Glutamatergic neuron (in vitro differentiated cells): ENCODE measurements around the gene HHIP. TPM values are rescaled to one million over a fixed set of nuclear protein-coding genes. Genes with fewer than 3 reads are reported as not detected.

ENCODE experiments used
- DNase-seq: peaks from one replicate; pipeline ENCODE4 v3.0.0; 2022
- H3K27ac Mint-ChIP-seq: one replicate; pipeline ENCODE4 v1.8.0; 2020; ENCODE audit warnings: mild to moderate bottlenecking, mixed read lengths, inconsistent platforms; ENCODE audit not compliant: unreplicated experiment
- H3K27me3 Mint-ChIP-seq: one replicate; pipeline ENCODE4 v1.8.0; 2020; ENCODE audit warnings: mild to moderate bottlenecking, moderate library complexity, mixed read lengths, inconsistent platforms; ENCODE audit not compliant: unreplicated experiment
- H3K36me3 Mint-ChIP-seq: one replicate; pipeline ENCODE4 v1.8.0; 2020; ENCODE audit warnings: mild to moderate bottlenecking, mixed read lengths, inconsistent platforms; ENCODE audit not compliant: unreplicated experiment
- H3K4me1 Mint-ChIP-seq: one replicate; pipeline ENCODE4 v1.8.0; 2020; ENCODE audit warnings: mild to moderate bottlenecking, low read depth, mixed read lengths, inconsistent platforms; ENCODE audit not compliant: unreplicated experiment
- H3K4me3 Mint-ChIP-seq: one replicate; pipeline ENCODE4 v1.8.0; 2020; ENCODE audit warnings: mild to moderate bottlenecking, mixed read lengths, inconsistent platforms; ENCODE audit not compliant: unreplicated experiment
- H3K9me3 Mint-ChIP-seq: one replicate; pipeline ENCODE4 v1.8.0; 2020; ENCODE audit warnings: mild to moderate bottlenecking, moderate library complexity, mixed read lengths, inconsistent platforms; ENCODE audit not compliant: unreplicated experiment
- CTCF ChIP-seq: fragments of 200-600 bp; sonication (generic); IDR thresholded peaks from one replicate; pipeline ENCODE4 v1.5.0; 2021; ENCODE audit not compliant: partially characterized antibody, unreplicated experiment
- total RNA-seq: library from RNA; stranded (reverse); fragmentation: NEBNext Ultra II Directional; extraction: Animal tissue kit (Norgen Biotek cat#: 25700); gene quantifications from one replicate; pipeline ENCODE4 v1.2.1, GENCODE V29; 2021; ENCODE audit not compliant: unreplicated experiment

HHIP gene
- total RNA-seq, 1 donor from 2014 or later = 9.7 TPM

- Mint-ChIP-seq H3K27ac (no peak overlapping the region), H3K27me3 (no peaks in the 10 kb centered on the region), H3K4me1 (peaks cover 3% of the 10 kb centered on the region), H3K36me3 (no peaks in the 10 kb centered on the region), H3K4me3 (no peak overlapping the region), H3K9me3 (no peaks in the 10 kb centered on the region)
- no peak for DNase-seq
- TF ChIP-seq CTCF = no peak
Observed at GRCh38 chr4:144710526-144710912, 64.6 kb downstream of the HHIP start.

- Mint-ChIP-seq H3K4me3 (no peak overlapping the region), H3K9me3 (no peaks in the 10 kb centered on the region), H3K27ac (no peak overlapping the region), H3K27me3 (no peaks in the 10 kb centered on the region), H3K4me1 (peaks cover 3% of the 10 kb centered on the region), H3K36me3 (no peaks in the 10 kb centered on the region)
- TF ChIP-seq CTCF = no peak
- DNase-seq = no peak
Observed at GRCh38 chr4:144711700-144712456, 65.9 kb downstream of the HHIP start.

- H3K4me1 Mint-ChIP-seq = peaks cover 3% of the 10 kb centered on the region
- H3K4me3 Mint-ChIP-seq = no peak overlapping the region
- H3K27me3 Mint-ChIP-seq = no peaks in the 10 kb centered on the region
- H3K36me3 Mint-ChIP-seq = no peaks in the 10 kb centered on the region
- DNase-seq = no peak
- no peak overlapping the region for H3K27ac Mint-ChIP-seq
- TF ChIP-seq CTCF = no peak
- no peaks in the 10 kb centered on the region for H3K9me3 Mint-ChIP-seq
Observed at GRCh38 chr4:144712775-144713174, 66.8 kb downstream of the HHIP start.

GRCh38 chr4:144714166-144714565 lies 68.2 kb downstream of the HHIP start:
- no peaks in the 10 kb centered on the region for H3K27me3 Mint-ChIP-seq
- no peaks in the 10 kb centered on the region for H3K9me3 Mint-ChIP-seq
- no peak overlapping the region for H3K27ac Mint-ChIP-seq
- H3K4me3 Mint-ChIP-seq = no peak overlapping the region
- no peak for TF ChIP-seq CTCF
- peaks cover 3% of the 10 kb centered on the region for H3K4me1 Mint-ChIP-seq
- no peak for DNase-seq
- no peaks in the 10 kb centered on the region for H3K36me3 Mint-ChIP-seq

GRCh38 chr4:144715230-144715629 lies 69.3 kb downstream of the HHIP start:
- H3K4me1 Mint-ChIP-seq = peaks cover 3% of the 10 kb centered on the region
- H3K36me3 Mint-ChIP-seq = no peaks in the 10 kb centered on the region

More at GRCh38 chr4:144715230-144715629, 69.3 kb downstream of the HHIP start:
- DNase-seq = no peak
- H3K27me3 Mint-ChIP-seq = no peaks in the 10 kb centered on the region
- H3K27ac Mint-ChIP-seq = no peak overlapping the region
- no peak for TF ChIP-seq CTCF
- no peak overlapping the region for H3K4me3 Mint-ChIP-seq
- H3K9me3 Mint-ChIP-seq = no peaks in the 10 kb centered on the region
